K562 (cell line): Measurements from ENCODE around the gene LRRC74B. TPM values are rescaled to one million over a fixed set of nuclear protein-coding genes. Genes with fewer than 3 reads are reported as not detected.

ENCODE experiments used
- ATAC-seq: fragments of 200-7000 bp; cut with Tn5 transposase; 3 replicates; pipeline ENCODE4 v1.9.1; 2020; ENCODE audit warnings: moderate library complexity
- BruUV-seq: library from RNA; stranded (reverse); fragments of 400-500 nt; replicated peaks from 2 replicates; lab custom pipeline; 2021; lab: Mats Ljungman, UMichigan
- CTCF ChIA-PET: fragments of 300-600 bp; formaldehyde crosslinking; extraction: SDS; loops from one replicate; lab custom pipeline; 2021; ENCODE audit warnings: low intra/inter-chr PET ratio; lab: Yijun Ruan, JAX
- POLR2A ChIA-PET: fragments of 300-600, 350-650 bp; sonication (Branson Sonifier 250); formaldehyde crosslinking; extraction: SDS; loops from one replicate; lab custom pipeline; 2021; ENCODE audit warnings: antibody characterized with exemption, inconsistent platforms; lab: Yijun Ruan, JAX
- DNase-seq, 4 experiments: peaks; one replicate each; pipeline versions ENCODE4 v3.0.0 to v3.0.0-alpha.2; 2011 to 2018; ENCODE audit warnings: low spot score in 3 of 4, mixed read lengths in 3 of 4; ENCODE audit errors: extremely low read depth in 1 of 4
- FAIRE-seq: peaks from 2 replicates; lab custom pipeline; 2011; peaks lifted over from hg19 to GRCh38; lab: Jason Lieb, UNC
- H2AFZ ChIP-seq: 2 replicates; pipeline ENCODE4 v1.6.0; 2011; ENCODE audit warnings: low read depth, low read length, control low read depth, inconsistent platforms
- H3K27ac ChIP-seq: fragments of 200-600 bp; 3 replicates; pipeline ENCODE4 v1.8.0; 2011; ENCODE audit warnings: low read depth, mild to moderate bottlenecking, control low read depth, inconsistent platforms, low read length, moderate library complexity, mixed read lengths; ENCODE audit errors: extremely low read depth
- H3K27me3 ChIP-seq, 2 experiments: fragments of 300-600 bp in 1 of 2; 2 replicates in 1 of 2; 3 replicates in 1 of 2; pipeline versions ENCODE4 v1.6.0 to v1.8.0; 2011; ENCODE audit warnings: inconsistent platforms in 2 of 2, low read length in 2 of 2, mild to moderate bottlenecking in 1 of 2, mixed read lengths in 1 of 2, moderate library complexity in 1 of 2; ENCODE audit not compliant: control insufficient read depth in 2 of 2, insufficient read depth in 2 of 2
- H3K36me3 ChIP-seq: fragments of 300-600 bp; 3 replicates; pipeline ENCODE4 v1.8.0; 2011; ENCODE audit warnings: mild to moderate bottlenecking, low read length, inconsistent platforms; ENCODE audit not compliant: control insufficient read depth, insufficient read depth
- H3K4me1 ChIP-seq, 2 experiments: fragments of 200-600 bp in 1 of 2; replicated peaks in 1 of 2; 2 replicates in 1 of 2; 3 replicates in 1 of 2; pipeline versions ENCODE4 v1.5.1 to v1.8.0; 2011; ENCODE audit warnings: inconsistent platforms in 2 of 2, low read length in 2 of 2, mild to moderate bottlenecking in 1 of 2, mixed read lengths in 1 of 2, moderate library complexity in 1 of 2; ENCODE audit not compliant: control insufficient read depth in 2 of 2, insufficient read depth in 2 of 2
- H3K4me2 ChIP-seq: 2 replicates; pipeline ENCODE4 v1.6.1; 2011; ENCODE audit warnings: low read length, control low read depth, inconsistent platforms, mixed read lengths; ENCODE audit not compliant: insufficient read depth
- H3K4me3 ChIP-seq: fragments of 200-600 bp; sonication (generic), shearing (Covaris generic); 2 replicates; pipeline ENCODE4 v1.5.1; 2016; ENCODE audit warnings: control low read depth, inconsistent platforms
- H3K79me2 ChIP-seq: fragments of 200-600 bp; 3 replicates; pipeline ENCODE4 v1.8.0; 2011; ENCODE audit warnings: low read length, inconsistent platforms; ENCODE audit not compliant: control insufficient read depth, insufficient read depth
- H3K9ac ChIP-seq, 2 experiments: 2 replicates each; pipeline versions ENCODE4 v1.6.0 to v1.6.1; 2011; ENCODE audit warnings: low read depth in 2 of 2, low read length in 2 of 2, control low read depth in 1 of 2, inconsistent platforms in 1 of 2, mild to moderate bottlenecking in 1 of 2, mixed read lengths in 1 of 2; ENCODE audit not compliant: insufficient read depth in 1 of 2
- H3K9me1 ChIP-seq: one replicate; pipeline ENCODE4 v1.6.0; 2011; ENCODE audit warnings: inconsistent platforms, mild to moderate bottlenecking, low read length, moderate library complexity; ENCODE audit not compliant: control insufficient read depth, insufficient read depth
- H3K9me3 ChIP-seq: replicated peaks from 2 replicates; pipeline ENCODE4 v1.5.1; 2011; ENCODE audit warnings: low read depth, low read length, inconsistent platforms; ENCODE audit not compliant: control insufficient read depth, insufficient read depth
- H4K20me1 ChIP-seq: replicated peaks from 2 replicates; pipeline ENCODE4 v1.6.1; 2011; ENCODE audit warnings: low read length, inconsistent platforms, mixed read lengths; ENCODE audit not compliant: control insufficient read depth, insufficient read depth
- CGGBP1 ChIP-seq: fragments of 250-450 bp; sonication (Bioruptor Pico); IDR thresholded peaks from 2 replicates; pipeline ENCODE4 v1.9.0; 2021; ENCODE audit warnings: mild to moderate bottlenecking
- FOXA1 ChIP-seq: fragments of 450-650 bp; IDR thresholded peaks from 2 replicates; pipeline ENCODE4 v1.6.1; 2016; ENCODE audit warnings: mild to moderate bottlenecking, borderline replicate concordance
- HBP1 ChIP-seq: fragments of 450-650 bp; formaldehyde crosslinking; IDR thresholded peaks from 2 replicates; pipeline ENCODE4 v1.4.0; 2022; ENCODE audit warnings: missing genetic modification characterization
- HIVEP1 ChIP-seq: fragments of 250-450 bp; sonication (Bioruptor Pico); IDR thresholded peaks from 2 replicates; pipeline ENCODE4 v1.4.0; 2020; ENCODE audit warnings: mild to moderate bottlenecking
- MAFK ChIP-seq: IDR thresholded peaks from 2 replicates; pipeline ENCODE4 v1.6.1; 2011; ENCODE audit warnings: low read length, improper control_type of control experiment
- SMC3 ChIP-seq: conservative IDR thresholded peaks from 2 replicates; pipeline ENCODE4 v1.6.1; 2011; ENCODE audit warnings: low read depth, low read length, improper control_type of control experiment; ENCODE audit not compliant: insufficient read depth
- ZBTB26 ChIP-seq: fragments of 450-650 bp; formaldehyde crosslinking; IDR thresholded peaks from 2 replicates; pipeline ENCODE4 v1.4.0; 2022; ENCODE audit warnings: missing genetic modification characterization
- ZNF217 ChIP-seq: sonication (generic); formaldehyde crosslinking; IDR thresholded peaks from 2 replicates; pipeline ENCODE4 v1.8.0; 2022; ENCODE audit warnings: mild to moderate bottlenecking, missing genetic modification reagents
- ZNF583 ChIP-seq: fragments of 250-450 bp; sonication (Bioruptor Pico); IDR thresholded peaks from 2 replicates; pipeline ENCODE4 v1.4.0; 2020
- ZNF584 ChIP-seq: fragments of 200-800 bp; sonication (Bioruptor generic); IDR thresholded peaks from 2 replicates; pipeline ENCODE4 v1.6.1; 2016; ENCODE audit warnings: low read depth, mild to moderate bottlenecking, missing genetic modification characterization, missing compliant biosample characterization
- ZNF586 ChIP-seq: fragments of 450-650 bp; formaldehyde crosslinking; conservative IDR thresholded peaks from 2 replicates; pipeline ENCODE4 v1.4.0; 2020; ENCODE audit warnings: mild to moderate bottlenecking, moderate library complexity
- WGBS: fragments of 100-300 bp; shearing (Covaris generic); methylation state at CpG from one replicate; pipeline ENCODE4 v1.1.6; 2016; ENCODE audit warnings: low coverage, mixed read lengths; ENCODE audit not compliant: insufficient coverage; ENCODE audit errors: missing lambda C conversion rate; 5-methylcytosine and 5-hydroxymethylcytosine counted together
- in situ Hi-C: fragments of 300-500 bp; cut with MboI; formaldehyde crosslinking; loops from 4 replicates; pipeline ENCODE4 v1.15.0; 2018; ENCODE audit warnings: inconsistent platforms, mixed read lengths
- intact Hi-C: fragments of 100-400 bp; cut with micrococcal nuclease; formaldehyde crosslinking; loops from 2 replicates; pipeline ENCODE4 v1.14.2; 2022
- polyA plus RNA-seq, 8 experiments: library from polyadenylated mRNA; depleted of rRNA in 4 of 8; stranded (reverse) in 5 of 8; unstranded in 3 of 8; fragments of >200 nt; fragmentation: Nextera tagmentation in 2 of 8; fragmentation: Illumina TruSeq in 1 of 8; extraction: Ambion mirVana in 2 of 8; extraction: Trizol in 1 of 8; gene quantifications; 2 replicates each; pipeline versions ENCODE4 v1.2.1 to v1.2.3, GENCODE V29; 2011 to 2014; ENCODE audit warnings: inconsistent platforms in 1 of 8, missing spikeins in 1 of 8
- total RNA-seq, 7 experiments: library from RNA; depleted of rRNA in 6 of 7; stranded (reverse); fragments of >200 nt in 6 of 7; fragmentation: Illumina TruSeq in 2 of 7; extraction: Trizol in 2 of 7; gene quantifications; 2 replicates each; pipeline versions ENCODE4 v1.2.1 to v1.2.3, GENCODE V29; 2011 to 2021; ENCODE audit warnings: low replicate concordance in 1 of 7
- TF ChIP-seq, protein P1 (sequence below), 3 experiments: IDR thresholded peaks in 2 of 3; conservative IDR thresholded peaks in 1 of 3; 2 replicates each; pipeline ENCODE4 v1.5.1; 2011 to 2012; ENCODE audit warnings: low read length in 3 of 3, mild to moderate bottlenecking in 3 of 3, control low read depth in 2 of 3, improper control_type of control experiment in 1 of 3, inconsistent platforms in 1 of 3, low read depth in 1 of 3, mixed read lengths in 1 of 3, moderate library complexity in 1 of 3; ENCODE audit not compliant: insufficient read depth in 2 of 3
- TF ChIP-seq, protein P2 (sequence below), 2 experiments: IDR thresholded peaks; 2 replicates each; pipeline ENCODE4 v1.6.1; 2011; ENCODE audit warnings: borderline replicate concordance in 1 of 2, control low read depth in 1 of 2, low read depth in 1 of 2, low read length in 1 of 2, mild to moderate bottlenecking in 1 of 2, mixed read lengths in 1 of 2, moderate library complexity in 1 of 2; ENCODE audit not compliant: insufficient read depth in 1 of 2, insufficient read length in 1 of 2, poor library complexity in 1 of 2, severe bottlenecking in 1 of 2; ENCODE audit errors: extremely low read depth in 1 of 2

Gene LRRC74B
- total and polyA plus RNA-seq, 9 of the 15 experiments (the other 6 are each of a cell fraction or from before 2014, with no cell fraction given), result not detected

DNA sequence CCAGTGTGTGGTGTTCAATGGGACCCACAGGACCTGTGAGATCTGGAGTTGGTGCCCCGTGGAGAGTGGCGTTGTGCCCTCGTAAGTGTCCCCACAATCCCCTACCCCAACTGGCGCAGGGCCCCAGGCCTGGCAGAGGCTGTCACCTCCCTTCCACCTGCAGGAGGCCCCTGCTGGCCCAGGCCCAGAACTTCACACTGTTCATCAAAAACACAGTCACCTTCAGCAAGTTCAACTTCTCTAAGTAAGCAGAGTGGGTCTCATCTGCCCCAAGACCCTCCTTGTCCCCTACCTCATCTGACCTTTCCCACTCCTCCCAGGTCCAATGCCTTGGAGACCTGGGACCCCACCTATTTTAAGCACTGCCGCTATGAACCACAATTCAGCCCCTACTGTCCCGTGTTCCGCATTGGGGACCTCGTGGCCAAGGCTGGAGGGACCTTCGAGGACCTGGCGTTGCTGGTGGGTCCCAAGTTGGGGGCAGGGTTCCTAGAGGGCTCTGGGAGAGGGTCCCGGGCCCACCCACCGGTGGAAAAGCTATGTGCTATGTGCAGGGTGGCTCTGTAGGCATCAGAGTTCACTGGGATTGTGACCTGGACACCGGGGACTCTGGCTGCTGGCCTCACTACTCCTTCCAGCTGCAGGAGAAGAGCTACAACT is 22.7 kb upstream of the LRRC74B start:
- H3K36me3 ChIP-seq, result no peaks in the 10 kb centered on the region
- peak; percentile 51 for ATAC-seq
- DNase-seq, result peak in 3 of 4 experiments; percentile 56 to 74 (median 72)
- H3K9me1 ChIP-seq, result no peaks in the 10 kb centered on the region
- H3K27ac ChIP-seq, result no peak overlapping the region
- peaks cover 4 to 32% of the 10 kb centered on the region in 2 experiments; a peak in 3 of 5 replicates for H3K4me1 ChIP-seq
- WGBS, result 20% methylated on average over 13 of the region's 13 CpGs
- peak overlapping the region in 1 of 2 experiments; percentile 73; a peak in 2 of 4 replicates for H3K9ac ChIP-seq
- H4K20me1 ChIP-seq, result peaks cover 24% of the 10 kb centered on the region
- H3K4me3 ChIP-seq, result no peak overlapping the region
- no TSS peak for BruUV-seq
- no peaks in the 10 kb centered on the region for H3K9me3 ChIP-seq
- H2AFZ ChIP-seq, result 0 out of 2 replicates have a peak overlapping the region, but pooled peaks have one; percentile 6
- in situ Hi-C loops, result no loop called here
- intact Hi-C loops, result loop anchor here (5.0 kb wide), 2 partner anchors 44 to 61 kb away; no protein-coding TSS in a partner anchor
- FAIRE-seq, result no peak
- H3K4me2 ChIP-seq, result no peak overlapping the region
- H3K79me2 ChIP-seq, result no peaks in the 10 kb centered on the region
- H3K27me3 ChIP-seq, result peaks cover 9 to 38% of the 10 kb centered on the region in 2 experiments; a peak in 4 of 5 replicates
- POLR2A ChIA-PET, result interaction anchor here (0.6 to 4.3 kb wide), 11 partner anchors 8 to 1056 kb away, joined by 3 to 24 read pairs (median 5); partner anchors contain the start of genes P2RX6 and THAP7
- CTCF ChIA-PET, result interaction anchor here (0.8 to 1.0 kb wide), 2 partner anchors 19 to 138 kb away, joined by 3 to 6 read pairs; no protein-coding TSS in a partner anchor
- TF ChIP-seq, protein P1, sequence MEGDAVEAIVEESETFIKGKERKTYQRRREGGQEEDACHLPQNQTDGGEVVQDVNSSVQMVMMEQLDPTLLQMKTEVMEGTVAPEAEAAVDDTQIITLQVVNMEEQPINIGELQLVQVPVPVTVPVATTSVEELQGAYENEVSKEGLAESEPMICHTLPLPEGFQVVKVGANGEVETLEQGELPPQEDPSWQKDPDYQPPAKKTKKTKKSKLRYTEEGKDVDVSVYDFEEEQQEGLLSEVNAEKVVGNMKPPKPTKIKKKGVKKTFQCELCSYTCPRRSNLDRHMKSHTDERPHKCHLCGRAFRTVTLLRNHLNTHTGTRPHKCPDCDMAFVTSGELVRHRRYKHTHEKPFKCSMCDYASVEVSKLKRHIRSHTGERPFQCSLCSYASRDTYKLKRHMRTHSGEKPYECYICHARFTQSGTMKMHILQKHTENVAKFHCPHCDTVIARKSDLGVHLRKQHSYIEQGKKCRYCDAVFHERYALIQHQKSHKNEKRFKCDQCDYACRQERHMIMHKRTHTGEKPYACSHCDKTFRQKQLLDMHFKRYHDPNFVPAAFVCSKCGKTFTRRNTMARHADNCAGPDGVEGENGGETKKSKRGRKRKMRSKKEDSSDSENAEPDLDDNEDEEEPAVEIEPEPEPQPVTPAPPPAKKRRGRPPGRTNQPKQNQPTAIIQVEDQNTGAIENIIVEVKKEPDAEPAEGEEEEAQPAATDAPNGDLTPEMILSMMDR (IDR thresholded peaks at IDR 0.05 in 2 of 3, conservative IDR thresholded peaks at IDR 0.05 in 1 of 3; ENCODE audit: insufficient read depth in 2 of 3, low read depth in 1 of 3, low read length in 3 of 3), result peak; percentile 50 to 73 (median 68)
- no peak for TF ChIP-seq ZNF584
- TF ChIP-seq HIVEP1 (CRISPR knock-in tag), result peak; percentile 26; the same call in 1 of the 2 replicates
- 0 out of 2 replicates have a peak, but pooled peaks have one; percentile 53 for TF ChIP-seq ZNF583 (CRISPR knock-in tag)
- TF ChIP-seq ZNF586 (CRISPR knock-in tag), result 0 out of 2 replicates have a peak, but pooled peaks have one; percentile 19
- TF ChIP-seq HBP1 (CRISPR knock-in tag), result peak; percentile 70; the same call in 1 of the 2 replicates
- no peak for TF ChIP-seq ZNF217 (CRISPR knock-in tag)
- 0 out of 2 replicates have a peak, but pooled peaks have one; percentile 14 for TF ChIP-seq CGGBP1
- no peak for TF ChIP-seq FOXA1
- TF ChIP-seq, protein P2, sequence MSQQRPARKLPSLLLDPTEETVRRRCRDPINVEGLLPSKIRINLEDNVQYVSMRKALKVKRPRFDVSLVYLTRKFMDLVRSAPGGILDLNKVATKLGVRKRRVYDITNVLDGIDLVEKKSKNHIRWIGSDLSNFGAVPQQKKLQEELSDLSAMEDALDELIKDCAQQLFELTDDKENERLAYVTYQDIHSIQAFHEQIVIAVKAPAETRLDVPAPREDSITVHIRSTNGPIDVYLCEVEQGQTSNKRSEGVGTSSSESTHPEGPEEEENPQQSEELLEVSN (IDR thresholded peaks at IDR 0.05; ENCODE audit: borderline replicate concordance in 1 of 2, extremely low read depth in 1 of 2, insufficient read depth in 1 of 2, insufficient read length in 1 of 2, low read depth in 1 of 2, low read length in 1 of 2, poor library complexity in 1 of 2, severe bottlenecking in 1 of 2), result peak in 1 of 2 experiments; percentile 21
- 0 out of 2 replicates have a peak, but pooled peaks have one; percentile 62 for TF ChIP-seq ZBTB26 (CRISPR knock-in tag)
- 0 out of 2 replicates have a peak, but pooled peaks have one; percentile 21 for TF ChIP-seq SMC3
- 0 out of 2 replicates have a peak, but pooled peaks have one; percentile 5 for TF ChIP-seq MAFK
